Measurements from ENCODE around the gene CNPY2.
"Not testable (repeated sequence)": the region's sequence is repeated elsewhere in the genome, so short reads cannot be mapped to it uniquely, and the experiment has no call there.

The CNPY2 gene

GRCh38 chr12:56282030-56282429, 33.8 kb downstream of the CNPY2 start:
- H3K27me3 ChIP-seq (ENCODE audit: control insufficient read depth, insufficient read depth, low read length), result no peaks in the 10 kb centered on the region
- H3K4me1 ChIP-seq (ENCODE audit: control insufficient read depth, insufficient read depth, low read length), result no peaks in the 10 kb centered on the region
- H3K27ac ChIP-seq (ENCODE audit: low read depth, low read length), result no peak overlapping the region
- peaks cover 22% of the 10 kb centered on the region for H3K36me3 ChIP-seq (ENCODE audit: control insufficient read depth, insufficient read depth, low read length)
- no peak overlapping the region for H3K4me3 ChIP-seq (ENCODE audit: low read length)
- H3K9ac ChIP-seq (ENCODE audit: low read length), result no peak overlapping the region

GRCh38 chr12:56280849-56281248, 34.9 kb downstream of the CNPY2 start:
- Histone ChIP-seq H3K36me3 (ENCODE audit: control insufficient read depth, insufficient read depth, low read length) (peaks cover 23% of the 10 kb centered on the region), H3K9ac (ENCODE audit: low read length) (no peak overlapping the region), H3K4me3 (ENCODE audit: low read length) (no peak overlapping the region), H3K4me1 (ENCODE audit: control insufficient read depth, insufficient read depth, low read length) (no peaks in the 10 kb centered on the region), H3K27ac (ENCODE audit: low read depth, low read length) (no peak overlapping the region), H3K27me3 (ENCODE audit: control insufficient read depth, insufficient read depth, low read length) (no peaks in the 10 kb centered on the region)

- H3K27me3 ChIP-seq (ENCODE audit: control insufficient read depth, insufficient read depth, low read length), result no peaks in the 10 kb centered on the region
- peaks cover 36% of the 10 kb centered on the region for H3K36me3 ChIP-seq (ENCODE audit: control insufficient read depth, insufficient read depth, low read length)
- H3K4me1 ChIP-seq (ENCODE audit: control insufficient read depth, insufficient read depth, low read length), result no peaks in the 10 kb centered on the region
- H3K4me3 ChIP-seq (ENCODE audit: low read length), result no peak overlapping the region
- no peak overlapping the region for H3K9ac ChIP-seq (ENCODE audit: low read length)
- no peak overlapping the region for H3K27ac ChIP-seq (ENCODE audit: low read depth, low read length)
Observed at GRCh38 chr12:56278905-56279304, 36.9 kb downstream of the CNPY2 start.

- H3K36me3 ChIP-seq (ENCODE audit: control insufficient read depth, insufficient read depth, low read length), result peaks cover 28% of the 10 kb centered on the region
- H3K27ac ChIP-seq (ENCODE audit: low read depth, low read length), result no peak overlapping the region
- H3K27me3 ChIP-seq (ENCODE audit: control insufficient read depth, insufficient read depth, low read length), result no peaks in the 10 kb centered on the region
- H3K9ac ChIP-seq (ENCODE audit: low read length), result no peak overlapping the region
- no peaks in the 10 kb centered on the region for H3K4me1 ChIP-seq (ENCODE audit: control insufficient read depth, insufficient read depth, low read length)
- no peak overlapping the region for H3K4me3 ChIP-seq (ENCODE audit: low read length)
Observed at GRCh38 chr12:56274299-56274698, 41.5 kb downstream of the CNPY2 start.

- not testable (repeated sequence) for H3K9ac ChIP-seq (ENCODE audit: low read length); H3K27ac ChIP-seq (ENCODE audit: low read depth, low read length); H3K4me3 ChIP-seq (ENCODE audit: low read length); H3K27me3 ChIP-seq (ENCODE audit: control insufficient read depth, insufficient read depth, low read length); H3K4me1 ChIP-seq (ENCODE audit: control insufficient read depth, insufficient read depth, low read length)
- H3K36me3 ChIP-seq (ENCODE audit: control insufficient read depth, insufficient read depth, low read length), result peaks cover 26% of the 10 kb centered on the region
Observed at GRCh38 chr12:56272468-56272867, 43.3 kb downstream of the CNPY2 start.

- no peak overlapping the region for H3K27ac ChIP-seq (ENCODE audit: low read depth, low read length)
- no peak overlapping the region for H3K9ac ChIP-seq (ENCODE audit: low read length)
- H3K4me1 ChIP-seq (ENCODE audit: control insufficient read depth, insufficient read depth, low read length), result peaks cover 7% of the 10 kb centered on the region
- no peaks in the 10 kb centered on the region for H3K27me3 ChIP-seq (ENCODE audit: control insufficient read depth, insufficient read depth, low read length)
- no peak overlapping the region for H3K4me3 ChIP-seq (ENCODE audit: low read length)
- peaks cover 26% of the 10 kb centered on the region for H3K36me3 ChIP-seq (ENCODE audit: control insufficient read depth, insufficient read depth, low read length)
Observed at GRCh38 chr12:56271031-56271430, 44.8 kb downstream of the CNPY2 start.

GRCh38 chr12:56267443-56268071, 48.2 kb downstream of the CNPY2 start:
- Histone ChIP-seq H3K27me3 (ENCODE audit: control insufficient read depth, insufficient read depth, low read length) (no peaks in the 10 kb centered on the region), H3K27ac (ENCODE audit: low read depth, low read length) (peak overlapping the region; percentile 95), H3K9ac (ENCODE audit: low read length) (peak overlapping the region; percentile 88), H3K36me3 (ENCODE audit: control insufficient read depth, insufficient read depth, low read length) (peaks cover 2% of the 10 kb centered on the region), H3K4me1 (ENCODE audit: control insufficient read depth, insufficient read depth, low read length) (peaks cover 7% of the 10 kb centered on the region), H3K4me3 (ENCODE audit: low read length) (peak overlapping the region; percentile 77)

GRCh38 chr12:56266693-56267442, 48.9 kb downstream of the CNPY2 start, which contains the start of gene COQ10A:
COQ10A (plus strand) TSS chr12:56266942; CDS start chr12:56267119, 177 bp downstream.
- no peaks in the 10 kb centered on the region for H3K36me3 ChIP-seq (ENCODE audit: control insufficient read depth, insufficient read depth, low read length)
- H3K27ac ChIP-seq (ENCODE audit: low read depth, low read length), result peak within 1 kb of the TSS; percentile 95
- H3K27me3 ChIP-seq (ENCODE audit: control insufficient read depth, insufficient read depth, low read length), result no peaks in the 10 kb centered on the region
- H3K9ac ChIP-seq (ENCODE audit: low read length), result peak within 1 kb of the TSS; percentile 88
- peak within 1 kb of the TSS; percentile 77 for H3K4me3 ChIP-seq (ENCODE audit: low read length)
- peaks cover 7% of the 10 kb centered on the region for H3K4me1 ChIP-seq (ENCODE audit: control insufficient read depth, insufficient read depth, low read length)

GRCh38 chr12:56266068-56266692, 49.6 kb downstream of the CNPY2 start:
- not testable (repeated sequence) for H3K27me3 ChIP-seq (ENCODE audit: control insufficient read depth, insufficient read depth, low read length); H3K4me1 ChIP-seq (ENCODE audit: control insufficient read depth, insufficient read depth, low read length); H3K36me3 ChIP-seq (ENCODE audit: control insufficient read depth, insufficient read depth, low read length)
- Histone ChIP-seq H3K9ac (ENCODE audit: low read length) (peak overlapping the region; percentile 88), H3K27ac (ENCODE audit: low read depth, low read length) (peak overlapping the region; percentile 95), H3K4me3 (ENCODE audit: low read length) (peak overlapping the region; percentile 77)

- H3K4me1 ChIP-seq (ENCODE audit: control insufficient read depth, insufficient read depth, low read length), result peaks cover 12% of the 10 kb centered on the region
- H3K36me3 ChIP-seq (ENCODE audit: control insufficient read depth, insufficient read depth, low read length); H3K9ac ChIP-seq (ENCODE audit: low read length); H3K27me3 ChIP-seq (ENCODE audit: control insufficient read depth, insufficient read depth, low read length); H3K4me3 ChIP-seq (ENCODE audit: low read length); H3K27ac ChIP-seq (ENCODE audit: low read depth, low read length): not testable (repeated sequence)
Observed at GRCh38 chr12:56262955-56263354, 52.8 kb downstream of the CNPY2 start.

GRCh38 chr12:56261503-56262232, 54.1 kb downstream of the CNPY2 start:
- Histone ChIP-seq H3K9ac (ENCODE audit: low read length) (no peak overlapping the region), H3K27me3 (ENCODE audit: control insufficient read depth, insufficient read depth, low read length) (no peaks in the 10 kb centered on the region), H3K4me1 (ENCODE audit: control insufficient read depth, insufficient read depth, low read length) (peaks cover 15% of the 10 kb centered on the region), H3K4me3 (ENCODE audit: low read length) (no peak overlapping the region), H3K36me3 (ENCODE audit: control insufficient read depth, insufficient read depth, low read length) (no peaks in the 10 kb centered on the region), H3K27ac (ENCODE audit: low read depth, low read length) (no peak overlapping the region)

GRCh38 chr12:56260921-56261320, 54.9 kb downstream of the CNPY2 start:
- H3K9ac ChIP-seq (ENCODE audit: low read length), result no peak overlapping the region
- no peak overlapping the region for H3K27ac ChIP-seq (ENCODE audit: low read depth, low read length)
- no peaks in the 10 kb centered on the region for H3K27me3 ChIP-seq (ENCODE audit: control insufficient read depth, insufficient read depth, low read length)
- H3K36me3 ChIP-seq (ENCODE audit: control insufficient read depth, insufficient read depth, low read length), result no peaks in the 10 kb centered on the region
- H3K4me3 ChIP-seq (ENCODE audit: low read length), result no peak overlapping the region
- peaks cover 14% of the 10 kb centered on the region for H3K4me1 ChIP-seq (ENCODE audit: control insufficient read depth, insufficient read depth, low read length)

Data from rectal smooth muscle tissue (tissue), 1 donor.